ENCODE data around the gene ZSWIM5.

DNA sequence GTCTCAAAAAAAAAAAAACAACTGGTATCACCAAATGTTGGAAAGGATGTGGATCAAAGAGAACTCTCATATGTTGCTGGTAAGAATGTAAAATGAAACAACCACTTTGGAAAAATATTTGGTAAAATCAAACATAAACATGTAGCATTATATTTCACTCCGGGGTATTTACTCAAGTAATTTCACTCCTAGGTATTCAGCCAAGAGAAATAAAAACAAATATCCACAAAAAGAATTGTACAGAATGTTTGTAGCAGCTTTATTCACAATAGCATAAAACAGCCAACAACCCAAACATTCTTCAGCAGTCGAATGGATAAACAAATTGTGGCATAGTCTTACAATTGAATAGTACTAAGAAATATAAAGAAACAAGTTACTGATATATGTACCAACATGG lies 32.4 kb upstream of the ZSWIM5 start:
- TF ChIP-seq POLR2AphosphoS5 (IDR thresholded peaks at IDR 0.05), result no peak
- TF ChIP-seq CTCF (IDR thresholded peaks at IDR 0.05), result no peak

Data from upper lobe of left lung (tissue), 4 donors.